GM12801 (cell line): ENCODE results near the gene ZBTB42.

Experiments
- CTCF ChIP-seq: IDR thresholded peaks from one replicate; pipeline ENCODE4 v1.5.1; 2011; ENCODE audit warnings: control low read depth; ENCODE audit not compliant: insufficient read length; ENCODE audit errors: extremely low read depth

ZBTB42 gene

GRCh38 chr14:104817930-104818713 is 17.2 kb downstream of the ZBTB42 start:
- no peak for TF ChIP-seq CTCF

GRCh38 chr14:104818714-104819161 is 17.8 kb downstream of the ZBTB42 start:
- no peak for TF ChIP-seq CTCF

- no peak for TF ChIP-seq CTCF
Observed at GRCh38 chr14:104819361-104819781, 18.5 kb downstream of the ZBTB42 start.

- no peak for TF ChIP-seq CTCF
Observed at GRCh38 chr14:104820669-104821228, 19.8 kb downstream of the ZBTB42 start.

- TF ChIP-seq CTCF, result no peak
Observed at GRCh38 chr14:104821229-104821945, 20.5 kb downstream of the ZBTB42 start.

- TF ChIP-seq CTCF, result no peak
Observed at GRCh38 chr14:104821971-104822608, 21.2 kb downstream of the ZBTB42 start.
